DOHH2 (cell line): ENCODE measurements around the gene ADGRB2.

Experiments used
- H3F3A ChIP-seq: fragments of 200-600 bp; sonication (generic), shearing (Covaris generic); 2 replicates; pipeline ENCODE4 v1.6.0; 2016; ENCODE audit warnings: antibody characterized with exemption, mild to moderate bottlenecking; ENCODE audit not compliant: control insufficient read depth, insufficient read depth
- H3K27ac ChIP-seq: fragments of 200-600 bp; sonication (generic); 2 replicates; pipeline ENCODE4 v1.5.1; 2014; ENCODE audit warnings: low read depth, mild to moderate bottlenecking, low read length, moderate library complexity
- H3K27me3 ChIP-seq: fragments of 200-600 bp; sonication (generic); 2 replicates; pipeline ENCODE4 v1.6.1; 2014; ENCODE audit warnings: mild to moderate bottlenecking, low read length, mixed read lengths; ENCODE audit not compliant: control insufficient read depth
- H3K36me3 ChIP-seq: fragments of 200-600 bp; sonication (generic); 2 replicates; pipeline ENCODE4 v1.6.1; 2014; ENCODE audit warnings: mild to moderate bottlenecking, low read length, moderate library complexity, mixed read lengths; ENCODE audit not compliant: control insufficient read depth
- H3K4me1 ChIP-seq: fragments of 200-600 bp; sonication (generic); 2 replicates; pipeline ENCODE4 v1.6.1; 2014; ENCODE audit warnings: mild to moderate bottlenecking, low read length, mixed read lengths; ENCODE audit not compliant: control insufficient read depth
- H3K4me2 ChIP-seq: fragments of 200-600 bp; sonication (generic); 2 replicates; pipeline ENCODE4 v1.6.0; 2014; ENCODE audit warnings: mild to moderate bottlenecking, low read length, moderate library complexity
- H3K4me3 ChIP-seq: fragments of 200-600 bp; sonication (generic); 2 replicates; pipeline ENCODE4 v1.5.1; 2014; ENCODE audit warnings: mild to moderate bottlenecking, low read length, mixed read lengths
- H3K79me2 ChIP-seq: fragments of 200-600 bp; sonication (generic); 2 replicates; pipeline ENCODE4 v1.6.1; 2014; ENCODE audit warnings: mild to moderate bottlenecking, low read length, mixed read lengths; ENCODE audit not compliant: control insufficient read depth
- H3K9me2 ChIP-seq: fragments of 200-600 bp; sonication (generic); replicated peaks from 2 replicates; pipeline ENCODE4 v1.6.1; 2014; ENCODE audit warnings: mild to moderate bottlenecking, low read length, mixed read lengths; ENCODE audit not compliant: control insufficient read depth
- H3K9me3 ChIP-seq: fragments of 200-600 bp; sonication (generic); 2 replicates; pipeline ENCODE4 v1.6.1; 2014; ENCODE audit warnings: antibody characterized with exemption, low read length, mixed read lengths; ENCODE audit not compliant: control insufficient read depth, insufficient read depth
- H4K20me1 ChIP-seq: fragments of 200-600 bp; sonication (generic); 2 replicates; pipeline ENCODE4 v1.6.0; 2014; ENCODE audit warnings: low read depth, mild to moderate bottlenecking, antibody characterized with exemption, low read length, moderate library complexity; ENCODE audit not compliant: control insufficient read depth, insufficient read depth
- EZH2phosphoT487 ChIP-seq: fragments of 200-600 bp; sonication (generic); IDR thresholded peaks from 2 replicates; pipeline ENCODE4 v1.6.1; 2017; ENCODE audit warnings: borderline replicate concordance, mild to moderate bottlenecking, antibody characterized with exemption, low read length, moderate library complexity, mixed read lengths
- TF ChIP-seq, protein P1 (sequence below): fragments of 200-600 bp; sonication (generic); IDR thresholded peaks from one replicate; pipeline ENCODE4 v1.5.1; 2014; ENCODE audit warnings: antibody characterized with exemption, mild to moderate bottlenecking, low read depth, low read length; ENCODE audit not compliant: poor library complexity, severe bottlenecking

The ADGRB2 gene

DNA sequence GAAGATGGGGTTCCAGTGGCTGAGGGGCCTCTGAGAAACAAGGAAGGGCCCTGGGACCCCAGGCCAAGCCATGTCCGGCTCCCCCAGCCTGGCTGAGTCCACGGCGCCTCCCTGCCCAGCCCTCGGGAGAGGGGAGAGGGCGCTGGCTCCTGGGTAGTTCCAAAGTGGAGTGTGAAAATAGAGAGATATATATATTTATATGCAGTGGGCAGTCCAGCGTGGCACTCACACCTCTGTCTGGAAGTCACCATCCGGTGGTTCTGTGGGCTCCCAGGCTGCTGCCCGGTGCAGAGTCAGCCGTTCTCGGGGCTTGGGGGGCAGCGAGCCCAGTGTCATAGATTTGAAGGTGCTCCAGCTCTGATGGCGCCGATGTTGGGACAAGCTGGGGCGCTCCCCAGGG, 36.9 kb downstream of the ADGRB2 start:
- H3K36me3 ChIP-seq, result no peaks in the 10 kb centered on the region
- no peaks in the 10 kb centered on the region for H3K9me2 ChIP-seq
- H3K4me3 ChIP-seq, result no peak overlapping the region
- 0 out of 2 replicates have a peak, but pooled peaks cover 3% of the 10 kb centered on the region for H3K27me3 ChIP-seq
- no peaks in the 10 kb centered on the region for H3K79me2 ChIP-seq
- H3F3A ChIP-seq, result no peaks in the 10 kb centered on the region
- H3K4me1 ChIP-seq, result peaks cover 5% of the 10 kb centered on the region
- no peak overlapping the region for H3K4me2 ChIP-seq
- no peak overlapping the region for H3K27ac ChIP-seq
- H3K9me3 ChIP-seq, result no peaks in the 10 kb centered on the region
- TF ChIP-seq, protein P1, sequence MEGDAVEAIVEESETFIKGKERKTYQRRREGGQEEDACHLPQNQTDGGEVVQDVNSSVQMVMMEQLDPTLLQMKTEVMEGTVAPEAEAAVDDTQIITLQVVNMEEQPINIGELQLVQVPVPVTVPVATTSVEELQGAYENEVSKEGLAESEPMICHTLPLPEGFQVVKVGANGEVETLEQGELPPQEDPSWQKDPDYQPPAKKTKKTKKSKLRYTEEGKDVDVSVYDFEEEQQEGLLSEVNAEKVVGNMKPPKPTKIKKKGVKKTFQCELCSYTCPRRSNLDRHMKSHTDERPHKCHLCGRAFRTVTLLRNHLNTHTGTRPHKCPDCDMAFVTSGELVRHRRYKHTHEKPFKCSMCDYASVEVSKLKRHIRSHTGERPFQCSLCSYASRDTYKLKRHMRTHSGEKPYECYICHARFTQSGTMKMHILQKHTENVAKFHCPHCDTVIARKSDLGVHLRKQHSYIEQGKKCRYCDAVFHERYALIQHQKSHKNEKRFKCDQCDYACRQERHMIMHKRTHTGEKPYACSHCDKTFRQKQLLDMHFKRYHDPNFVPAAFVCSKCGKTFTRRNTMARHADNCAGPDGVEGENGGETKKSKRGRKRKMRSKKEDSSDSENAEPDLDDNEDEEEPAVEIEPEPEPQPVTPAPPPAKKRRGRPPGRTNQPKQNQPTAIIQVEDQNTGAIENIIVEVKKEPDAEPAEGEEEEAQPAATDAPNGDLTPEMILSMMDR, result no peak
- no peak for TF ChIP-seq EZH2phosphoT487
- no peaks in the 10 kb centered on the region for H4K20me1 ChIP-seq

DNA sequence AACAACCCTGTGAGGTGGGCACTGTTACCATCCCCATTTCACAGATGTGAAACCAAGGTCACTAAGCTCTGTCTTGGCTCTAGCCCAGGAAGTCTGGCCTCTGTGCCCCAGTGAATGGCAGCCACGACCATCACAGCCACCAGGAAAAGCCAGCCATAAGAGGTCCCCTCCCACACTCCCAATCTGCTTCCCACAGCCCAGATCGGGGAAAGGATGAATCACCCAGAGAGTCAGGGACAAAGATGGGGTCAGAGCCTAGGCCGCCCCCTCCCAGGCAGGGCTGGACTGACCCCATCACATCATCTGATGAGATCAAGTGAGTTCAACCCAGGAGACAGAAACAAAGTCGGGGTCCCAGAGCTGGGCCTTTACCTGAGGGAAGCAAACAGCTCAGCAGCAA, 37.4 kb downstream of the ADGRB2 start:
- Histone ChIP-seq H3K27me3 (peaks cover 5% of the 10 kb centered on the region; the same call in 1 of the 2 replicates), H3K79me2 (no peaks in the 10 kb centered on the region), H3K9me2 (no peaks in the 10 kb centered on the region), H3F3A (no peaks in the 10 kb centered on the region), H3K4me1 (peaks cover 5% of the 10 kb centered on the region), H3K9me3 (no peaks in the 10 kb centered on the region), H3K4me3 (no peak overlapping the region), H3K27ac (no peak overlapping the region), H3K36me3 (no peaks in the 10 kb centered on the region), H3K4me2 (no peak overlapping the region), H4K20me1 (no peaks in the 10 kb centered on the region)
- TF ChIP-seq EZH2phosphoT487, result no peak
- TF ChIP-seq, protein P1, result no peak

DNA sequence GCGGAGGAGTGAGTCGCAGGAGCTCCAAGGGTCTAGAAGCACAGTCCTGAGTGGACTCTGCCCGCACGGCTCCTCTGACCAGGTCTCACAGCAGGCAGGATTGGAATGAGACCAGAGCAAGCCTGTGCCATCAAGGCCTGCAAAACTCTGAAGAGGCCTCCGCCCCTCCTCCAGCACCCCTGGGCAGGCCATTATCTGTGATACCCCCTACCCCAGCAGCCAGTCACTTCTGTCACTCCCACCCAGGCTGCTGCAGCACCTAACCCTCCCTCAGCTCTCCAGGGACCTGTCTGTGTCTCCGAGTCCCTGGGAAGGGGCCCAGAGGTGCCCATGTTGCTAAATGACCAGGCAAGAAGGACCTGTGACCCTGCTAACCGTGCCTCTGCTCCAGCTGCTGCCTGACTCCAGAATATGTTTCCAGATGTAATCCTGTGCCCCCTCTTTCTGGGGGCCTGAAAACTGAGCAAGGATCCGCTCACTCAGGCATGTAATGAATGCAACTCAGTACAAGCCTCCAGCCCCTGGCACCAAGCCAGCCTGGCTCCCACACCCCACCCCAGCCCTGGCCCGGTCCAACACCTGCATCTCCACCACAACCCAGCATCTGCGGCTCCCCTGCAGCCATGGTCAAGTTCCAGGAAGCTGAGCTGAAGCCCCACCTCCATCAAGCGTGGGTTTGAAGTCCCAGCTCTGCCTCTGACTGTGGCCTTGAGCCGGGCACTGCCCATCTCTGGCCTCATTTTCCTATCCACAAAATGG, 38.2 kb downstream of the ADGRB2 start:
- Histone ChIP-seq H3K27ac (no peak overlapping the region), H3K27me3 (peaks cover 11% of the 10 kb centered on the region; the same call in 1 of the 2 replicates), H3K9me2 (no peaks in the 10 kb centered on the region), H3F3A (no peaks in the 10 kb centered on the region), H3K36me3 (no peaks in the 10 kb centered on the region), H3K4me3 (no peak overlapping the region), H3K4me1 (peaks cover 5% of the 10 kb centered on the region), H3K9me3 (no peaks in the 10 kb centered on the region), H3K4me2 (no peak overlapping the region), H4K20me1 (no peaks in the 10 kb centered on the region), H3K79me2 (no peaks in the 10 kb centered on the region)
- TF ChIP-seq, protein P1, result no peak
- no peak for TF ChIP-seq EZH2phosphoT487
